Activated gamma-delta T cell treated with anti-CD3 and anti-CD28 coated beads, Interleukin-2, amount 50 U/mL, for 16 hours (primary cell): ENCODE results near the gene UBXN2A.
A peak's percentile ranks its signal among the peaks of the same experiment; 100 is the strongest.

Source experiments
- DNase-seq: peaks from one replicate; pipeline ENCODE4 v3.0.0-alpha.2; 2020; ENCODE audit warnings: low read depth

Gene UBXN2A, protein sequence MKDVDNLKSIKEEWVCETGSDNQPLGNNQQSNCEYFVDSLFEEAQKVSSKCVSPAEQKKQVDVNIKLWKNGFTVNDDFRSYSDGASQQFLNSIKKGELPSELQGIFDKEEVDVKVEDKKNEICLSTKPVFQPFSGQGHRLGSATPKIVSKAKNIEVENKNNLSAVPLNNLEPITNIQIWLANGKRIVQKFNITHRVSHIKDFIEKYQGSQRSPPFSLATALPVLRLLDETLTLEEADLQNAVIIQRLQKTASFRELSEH

DNA sequence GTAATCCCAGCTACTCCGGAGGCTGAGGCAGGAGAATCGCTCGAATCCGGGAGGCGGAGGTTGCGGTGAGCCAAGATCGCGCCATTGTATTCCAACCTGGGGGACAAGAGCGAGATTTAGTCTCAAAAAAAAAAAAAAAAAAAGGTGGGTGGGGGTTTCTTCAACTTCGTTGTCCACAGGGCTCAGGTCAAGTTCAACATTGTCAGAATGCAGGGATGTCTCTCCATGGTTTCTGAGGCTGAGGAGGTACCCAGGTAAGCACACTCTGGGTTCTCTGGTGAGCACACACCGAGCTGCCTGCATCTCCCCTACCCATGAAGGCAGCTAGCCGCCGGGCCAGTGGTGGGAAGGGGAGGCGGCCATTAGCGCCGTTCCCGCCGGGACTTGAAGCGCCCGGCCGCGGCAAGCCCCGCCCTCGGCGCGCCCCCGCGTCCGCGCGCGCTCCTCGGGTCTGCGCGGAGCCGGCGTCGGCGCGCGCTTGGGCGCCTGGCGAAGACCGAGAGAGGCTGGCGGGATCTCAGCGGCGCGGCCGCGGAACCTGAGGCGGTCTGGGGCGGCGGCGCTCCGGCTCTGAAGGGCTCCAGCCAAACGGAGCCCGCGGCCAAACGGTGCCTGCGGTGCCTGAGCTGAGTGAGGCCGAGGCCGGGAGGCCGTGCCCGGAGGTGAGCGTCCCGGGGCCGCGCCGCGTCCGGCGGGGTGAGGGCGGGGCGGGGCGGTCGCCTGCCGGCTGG is at the start of gene UBXN2A:
TSS of gene UBXN2A (plus strand) at position 477 of the 731 bp plus-strand sequence. CDS start 17,852 bp downstream, outside the sequence.
- peak; percentile 50 for DNase-seq

DNA sequence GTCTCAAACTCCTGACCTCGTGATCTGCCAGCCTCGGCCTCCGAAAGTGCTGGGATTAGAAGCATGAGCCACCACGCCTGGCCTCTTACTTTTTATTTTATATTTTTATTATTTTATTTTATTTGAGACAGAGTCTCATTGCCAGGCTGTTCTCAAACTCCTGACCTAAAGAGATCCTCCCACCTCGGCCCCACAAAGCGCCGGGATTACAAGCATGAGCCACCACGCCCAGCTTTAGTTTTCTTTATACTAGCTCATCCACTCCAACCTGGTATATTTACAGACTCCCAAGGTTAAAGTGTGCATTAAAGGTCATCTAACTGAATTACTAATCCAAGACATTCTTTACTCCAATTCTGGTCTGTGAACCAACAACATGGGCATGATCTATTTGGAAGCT is 40.1 kb upstream of the UBXN2A start:
- DNase-seq: no peak

DNA sequence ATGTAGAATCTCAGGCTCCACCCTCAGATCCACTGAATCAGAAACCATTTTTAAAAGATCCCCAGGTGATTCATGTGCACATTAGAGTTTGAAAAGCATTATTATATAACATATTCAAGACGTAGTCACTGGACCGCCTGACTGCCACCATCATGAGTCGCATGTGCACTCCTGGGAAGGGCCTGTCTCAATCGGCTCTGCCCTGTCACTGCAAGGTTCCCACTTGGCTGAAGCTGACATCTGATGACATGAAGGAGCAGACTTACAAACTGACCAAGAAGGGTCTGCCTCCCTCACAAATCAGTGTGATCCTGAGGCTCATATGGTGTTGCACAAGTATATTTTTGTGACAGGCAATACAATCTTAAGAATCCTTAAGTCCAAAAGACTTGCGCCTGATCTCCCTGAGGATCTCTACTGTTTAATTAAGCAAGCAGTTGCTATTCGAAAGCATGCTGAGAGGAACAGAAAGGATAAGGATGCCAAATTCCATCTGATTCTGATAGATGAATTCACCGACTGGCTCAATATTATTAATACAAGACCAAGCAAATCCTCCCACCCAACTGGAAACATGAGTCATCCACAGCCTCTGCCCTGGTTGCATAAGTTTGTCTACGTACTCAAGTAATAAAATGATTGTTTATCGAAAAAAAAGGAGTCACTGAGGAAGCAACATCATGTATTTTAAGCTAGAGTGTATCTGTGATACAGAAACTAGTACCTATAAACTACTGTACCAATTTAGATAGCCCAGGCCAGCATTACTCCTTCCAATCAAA is 39.5 kb upstream of the UBXN2A start:
- DNase-seq: no peak

DNA sequence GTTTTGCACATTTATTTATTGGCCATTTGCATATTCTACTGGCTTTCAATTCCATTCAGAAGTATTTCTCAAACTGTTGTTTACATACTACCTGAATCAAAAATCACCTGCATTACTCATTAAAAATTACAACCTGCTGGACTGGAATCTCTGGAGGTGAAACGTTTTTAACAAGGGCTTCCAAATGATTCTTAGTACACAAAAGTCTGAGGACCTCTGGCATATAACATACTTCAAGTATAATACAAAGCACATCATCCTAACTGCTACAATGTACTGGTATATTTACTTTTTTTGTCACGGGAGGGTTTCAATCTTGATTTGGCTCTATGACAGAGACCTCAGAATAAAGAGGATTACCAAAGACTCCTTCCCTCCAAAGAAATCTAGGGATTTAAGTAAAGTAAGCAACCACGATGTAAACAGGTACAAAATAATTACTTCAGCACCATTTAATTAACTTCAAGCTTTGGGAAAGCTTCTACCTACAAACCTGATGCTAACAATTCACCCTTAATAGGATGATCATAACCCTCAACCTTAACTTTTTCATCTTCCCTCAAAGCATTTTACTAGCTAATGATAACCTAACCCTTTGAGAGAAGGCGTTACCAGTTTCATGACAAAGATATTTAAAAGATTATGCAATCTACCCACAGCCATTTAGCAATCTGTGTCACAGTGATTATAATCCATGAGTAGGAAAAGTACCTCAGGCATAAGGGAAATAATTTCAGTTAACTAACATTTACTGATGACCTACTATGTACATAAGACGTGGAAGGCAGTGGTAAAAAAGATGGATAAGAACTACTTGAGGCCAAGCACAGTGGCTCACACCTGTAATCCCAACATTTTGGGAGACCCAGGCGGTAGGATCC is 38.1 kb upstream of the UBXN2A start:
- DNase-seq: no peak

DNA sequence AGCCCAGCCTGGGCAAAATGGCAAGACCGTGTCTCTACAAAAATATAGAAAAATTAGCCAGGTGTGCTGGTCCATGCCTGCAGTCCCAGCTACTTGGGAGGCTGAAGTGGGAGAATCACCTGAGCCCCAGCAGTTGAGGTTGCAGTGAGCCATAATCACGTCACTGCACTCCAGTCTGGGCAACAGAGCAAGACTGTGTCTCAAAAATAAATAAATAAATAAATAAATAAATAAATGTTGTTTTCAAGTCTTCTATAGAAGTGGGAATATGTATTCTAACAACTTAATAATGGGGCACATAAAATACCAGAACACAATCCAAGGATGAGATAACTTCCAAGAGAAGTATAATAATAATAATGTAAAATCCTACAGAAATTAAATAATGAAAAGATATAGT is 37.2 kb upstream of the UBXN2A start:
- DNase-seq: no peak

DNA sequence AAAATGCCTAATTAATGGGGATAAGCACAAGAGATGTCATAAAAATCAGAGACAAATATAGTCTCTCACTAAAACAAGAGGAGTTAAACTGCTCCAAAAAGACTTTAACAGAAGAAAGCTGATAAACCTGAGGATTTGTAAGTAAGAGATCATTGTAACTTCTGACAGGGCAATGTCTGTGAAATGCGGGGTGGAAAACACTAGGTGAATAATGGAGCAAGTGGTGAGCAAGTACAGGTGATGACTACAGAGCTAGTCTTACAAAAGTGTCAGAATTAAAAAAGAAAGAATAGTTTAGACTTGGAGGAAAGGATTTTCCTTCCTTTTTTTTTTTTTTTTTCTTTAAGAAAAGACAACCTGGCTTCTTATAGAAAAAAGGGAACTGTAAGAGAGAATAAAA is 36.0 kb upstream of the UBXN2A start:
- no peak for DNase-seq

DNA sequence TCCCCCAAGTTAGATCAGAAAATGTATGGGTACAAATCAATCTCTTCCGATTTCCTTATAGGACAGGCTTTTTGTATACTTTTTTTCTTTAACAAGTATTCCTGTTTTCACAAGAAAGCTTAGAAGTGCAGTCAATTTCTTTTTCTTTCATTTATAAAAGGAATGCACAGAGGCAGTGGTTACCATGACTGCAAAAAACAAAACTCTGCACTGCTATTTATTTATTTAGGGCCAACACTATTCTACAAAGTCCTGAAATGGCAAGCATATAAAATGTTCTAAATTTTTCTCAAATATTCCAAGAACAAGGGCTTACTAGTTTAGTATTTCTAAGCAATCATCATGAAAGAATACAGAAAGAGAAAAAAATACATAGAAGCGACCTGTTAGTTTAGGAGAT is 35.6 kb upstream of the UBXN2A start:
- DNase-seq: no peak

DNA sequence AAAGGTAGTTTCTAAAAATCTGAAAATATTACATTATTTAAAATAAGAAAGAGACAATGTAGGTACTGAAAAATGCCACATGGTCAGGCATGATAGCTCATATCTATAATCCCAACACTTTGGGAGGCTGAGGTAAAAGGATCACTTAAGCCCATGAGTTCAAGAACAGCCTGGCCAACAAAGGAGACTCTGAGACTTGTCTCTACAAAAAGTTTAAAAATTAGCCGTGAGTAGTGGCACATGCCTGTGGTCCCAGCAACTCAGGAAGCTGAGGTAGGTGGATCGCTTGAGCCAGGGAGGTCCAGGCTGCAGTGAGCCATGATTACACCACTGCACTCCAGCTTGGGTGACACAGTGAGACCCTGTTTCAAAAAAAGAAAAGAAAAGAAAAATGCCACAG is 35.1 kb upstream of the UBXN2A start:
- no peak for DNase-seq

DNA sequence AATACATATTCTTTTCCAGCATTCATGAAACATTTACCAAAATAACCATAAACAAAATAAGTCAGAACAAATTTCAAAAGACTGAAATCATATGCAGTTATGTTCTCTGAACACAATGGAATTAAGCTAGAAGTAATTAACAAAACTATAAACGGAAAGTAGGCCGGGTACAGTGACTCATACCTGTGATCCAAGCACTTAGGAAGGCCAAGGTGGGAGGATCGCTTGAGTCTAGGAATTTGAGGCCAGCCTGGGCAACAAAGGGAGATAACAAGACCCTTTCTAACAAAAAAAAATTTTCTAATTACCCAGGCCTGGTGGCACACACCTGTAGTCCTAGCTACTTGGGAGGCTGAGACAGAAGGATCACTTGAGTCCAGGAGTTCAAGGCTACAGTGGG is 28.2 kb upstream of the UBXN2A start:
- DNase-seq: no peak

DNA sequence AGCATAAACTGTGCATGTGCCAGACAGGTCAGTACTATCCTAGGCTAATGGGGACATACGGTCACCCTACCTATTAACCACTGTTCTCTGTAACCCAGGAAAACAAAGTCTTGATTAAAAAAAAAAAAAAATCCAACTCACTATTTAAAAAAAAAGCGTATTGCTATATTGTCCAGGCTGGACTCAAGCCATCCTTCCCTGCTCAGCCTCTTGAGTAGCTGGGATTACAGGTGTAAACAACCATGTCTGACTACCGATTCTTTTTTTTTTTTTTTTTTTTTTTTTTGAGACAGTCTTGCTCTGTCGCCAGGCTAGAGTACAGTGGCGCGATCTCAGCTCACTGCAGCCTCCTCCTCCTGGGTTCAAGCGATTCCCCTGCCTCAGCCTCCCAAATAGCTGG is 24.9 kb upstream of the UBXN2A start:
- DNase-seq: no peak

DNA sequence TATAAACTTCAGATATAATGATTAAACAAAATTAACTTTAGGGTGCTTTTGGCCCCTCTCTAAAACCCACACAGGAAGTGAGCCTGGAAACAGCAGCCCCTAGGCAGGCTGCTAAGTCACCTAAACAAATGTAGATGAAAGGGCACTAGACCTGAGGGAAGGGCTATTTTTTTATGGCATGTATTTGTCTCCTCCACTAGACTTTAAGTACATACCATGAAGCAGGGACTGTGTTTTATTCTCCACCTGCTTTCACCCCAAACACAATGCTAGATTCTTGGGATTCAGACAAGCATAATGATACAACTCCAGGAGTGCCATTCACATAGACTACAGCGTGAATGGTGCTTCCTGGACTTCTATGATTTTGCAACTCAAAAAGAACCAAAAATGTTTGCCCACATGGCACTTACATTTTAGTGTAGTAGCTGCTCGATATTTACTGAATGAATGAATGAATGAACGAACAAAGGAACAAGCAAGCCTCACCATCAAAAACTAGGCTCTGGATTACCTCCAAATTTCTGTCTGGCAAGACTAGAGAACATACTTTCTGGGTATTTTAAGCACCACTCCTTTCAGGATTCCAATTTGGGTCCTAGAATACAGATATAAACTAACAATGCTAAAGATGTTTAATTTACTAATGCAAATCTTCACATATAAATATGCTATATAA is 23.4 kb upstream of the UBXN2A start:
- no peak for DNase-seq

DNA sequence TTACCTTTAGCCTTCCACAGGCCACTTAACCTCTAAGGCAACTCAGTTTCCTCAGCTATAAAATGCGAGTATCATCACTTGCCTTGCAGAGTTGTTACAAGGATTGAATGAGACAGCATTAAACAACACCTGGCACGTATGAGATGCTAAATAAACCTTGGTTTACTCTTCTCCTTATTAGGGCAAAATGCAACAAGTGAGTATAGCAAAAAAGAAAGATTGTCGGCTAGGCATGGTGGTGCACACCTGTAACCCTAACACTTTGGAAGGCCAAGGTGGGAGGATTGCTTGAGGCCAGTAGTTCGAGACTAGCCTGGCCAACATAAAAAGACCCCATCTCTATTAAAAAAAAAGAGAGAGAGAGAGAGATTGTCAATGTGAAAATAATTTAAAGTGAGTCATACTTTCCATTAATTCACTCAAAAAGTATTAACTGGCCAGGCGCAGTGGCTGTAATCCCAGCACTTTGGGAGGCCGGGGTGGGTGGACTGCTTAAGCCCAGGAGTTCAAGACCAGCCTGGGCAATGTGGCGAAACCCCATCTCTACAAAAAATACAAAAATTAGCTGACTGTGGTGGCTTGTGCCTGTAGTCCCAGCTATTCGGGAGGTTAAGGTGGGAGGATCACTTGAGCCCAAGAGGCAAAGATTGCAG is 21.3 kb upstream of the UBXN2A start:
- DNase-seq: no peak

DNA sequence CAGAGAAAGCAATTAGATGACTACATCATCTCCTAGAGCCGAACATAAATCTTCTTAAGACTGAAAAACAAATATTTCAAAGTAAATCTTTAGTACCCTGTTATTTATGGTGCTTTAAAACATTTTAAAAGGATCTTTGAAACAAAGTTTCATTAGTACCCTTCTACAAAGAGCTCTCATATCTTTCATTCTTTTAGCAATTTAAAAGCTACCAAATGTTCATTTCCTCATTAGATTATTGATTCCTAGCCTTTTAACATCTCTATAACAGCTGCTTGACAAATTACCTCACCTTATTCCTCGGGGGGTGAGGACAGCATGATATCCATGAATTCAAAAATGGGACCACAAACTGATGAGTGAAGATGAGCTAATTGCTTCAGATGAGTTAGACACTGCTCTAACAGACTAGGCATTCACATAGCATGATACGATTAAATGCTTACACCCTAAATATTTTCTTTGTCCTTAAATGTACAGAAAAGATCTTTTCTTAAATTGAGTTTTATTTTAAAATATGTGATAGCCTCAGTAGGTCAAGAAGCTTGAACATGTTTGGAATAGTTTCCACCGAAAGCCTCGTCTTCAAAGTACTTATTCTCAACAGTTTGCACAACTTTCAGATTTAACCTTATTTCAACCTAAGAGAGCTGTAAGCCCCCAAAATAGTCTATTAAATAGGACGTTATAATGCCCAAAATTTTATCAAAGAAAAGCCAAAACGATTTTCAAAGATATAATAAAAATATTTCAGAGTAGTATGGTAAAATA is 15.5 kb upstream of the UBXN2A start:
- DNase-seq: no peak

DNA sequence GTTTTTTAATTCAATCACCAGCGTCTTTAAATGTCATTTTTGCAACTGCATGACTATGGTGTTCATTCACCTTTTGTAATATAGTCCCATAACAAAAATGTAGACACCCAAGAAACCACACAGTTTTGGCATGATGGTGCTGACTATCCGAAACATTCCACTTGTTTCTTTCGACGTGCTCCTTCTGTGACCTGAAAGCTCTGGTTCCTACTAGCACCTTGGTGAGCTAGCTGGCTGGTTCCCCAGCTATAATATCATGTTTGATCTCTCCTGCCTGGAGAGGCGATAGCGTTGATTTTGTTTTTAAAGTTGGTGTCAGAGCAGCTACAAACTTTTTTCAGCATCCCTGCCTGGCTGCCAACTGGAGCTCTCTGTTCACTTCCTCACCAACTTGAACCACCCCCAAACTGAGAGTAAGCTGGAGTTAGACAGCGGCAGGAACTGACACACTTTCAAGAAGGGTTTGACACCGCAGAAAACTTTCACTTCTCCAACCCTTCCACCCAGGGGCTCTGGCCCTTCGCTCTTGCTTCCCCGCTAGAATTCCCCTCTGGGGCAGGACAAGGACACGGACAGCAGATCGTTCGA is 14.5 kb upstream of the UBXN2A start:
- peak; percentile 17 for DNase-seq

DNA sequence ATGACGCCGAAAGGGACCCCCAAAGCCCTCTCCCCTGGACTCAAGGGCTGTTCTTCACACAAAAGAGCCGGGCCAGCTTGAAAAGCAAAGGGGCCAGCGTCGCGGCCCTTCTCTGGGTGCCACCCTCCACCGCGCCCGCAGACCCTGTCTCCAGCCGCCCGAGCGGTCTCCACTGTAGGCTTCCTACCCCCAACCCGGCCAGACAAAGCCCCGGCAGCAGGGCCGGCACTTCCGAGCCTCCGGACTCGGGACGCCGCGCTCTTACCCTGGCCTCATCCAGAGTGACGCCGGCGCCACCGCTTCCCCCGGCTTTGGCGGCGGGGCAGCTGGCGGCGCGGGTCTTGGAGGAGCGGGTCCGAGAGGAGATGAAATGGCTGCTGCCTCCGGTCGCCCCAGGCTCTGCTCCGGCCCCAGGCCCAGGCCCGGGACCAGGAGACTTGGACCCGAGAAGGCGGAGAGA is 13.9 kb upstream of the UBXN2A start:
- DNase-seq: no peak

DNA sequence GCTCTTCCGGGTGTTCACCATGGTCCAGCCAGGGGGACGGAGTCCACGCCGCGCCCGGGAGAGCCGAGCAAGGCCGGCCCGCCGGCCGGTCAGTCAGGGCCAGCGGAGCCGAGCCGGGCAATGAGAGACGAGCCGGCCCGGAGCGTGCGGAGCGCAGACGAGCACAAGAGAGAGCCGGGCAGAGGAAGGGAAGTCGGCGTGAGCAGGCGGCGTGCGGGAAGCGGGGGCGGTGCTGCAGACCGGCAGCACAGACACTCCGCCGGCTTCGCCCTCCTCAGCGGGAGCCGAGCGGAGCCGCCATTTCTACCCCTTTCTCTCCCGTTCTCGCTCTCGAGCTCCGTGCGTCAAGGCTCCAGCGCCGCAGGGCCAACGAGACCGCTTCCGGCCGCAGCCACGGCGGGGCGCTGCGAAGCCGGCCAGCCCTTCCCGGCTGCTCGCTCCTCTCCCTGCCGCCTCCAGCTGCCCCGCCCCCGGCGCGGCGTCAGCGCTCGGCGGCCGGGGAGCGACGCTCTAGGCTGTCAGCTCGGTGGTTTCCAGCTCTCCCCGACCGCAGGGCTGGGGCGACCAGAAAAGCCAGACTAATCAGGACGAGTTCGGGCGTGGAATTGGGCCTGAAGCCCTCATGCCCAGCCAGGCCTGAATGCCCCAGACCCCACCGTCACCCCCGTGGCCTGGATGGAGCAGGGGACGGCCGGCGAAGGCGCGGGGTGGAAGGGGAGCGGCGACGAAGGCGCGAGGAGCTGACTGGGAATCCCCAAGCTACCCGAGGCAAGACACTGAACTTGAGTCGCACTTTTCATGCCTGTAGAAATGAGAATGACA is 13.3 kb upstream of the UBXN2A start, which contains the start of gene ATAD2B:
TSS of gene ATAD2B (minus strand) at position 374 of the 822 bp plus-strand sequence. CDS start at position 21, 353 bp downstream.
- DNase-seq: peak; percentile 89

DNA sequence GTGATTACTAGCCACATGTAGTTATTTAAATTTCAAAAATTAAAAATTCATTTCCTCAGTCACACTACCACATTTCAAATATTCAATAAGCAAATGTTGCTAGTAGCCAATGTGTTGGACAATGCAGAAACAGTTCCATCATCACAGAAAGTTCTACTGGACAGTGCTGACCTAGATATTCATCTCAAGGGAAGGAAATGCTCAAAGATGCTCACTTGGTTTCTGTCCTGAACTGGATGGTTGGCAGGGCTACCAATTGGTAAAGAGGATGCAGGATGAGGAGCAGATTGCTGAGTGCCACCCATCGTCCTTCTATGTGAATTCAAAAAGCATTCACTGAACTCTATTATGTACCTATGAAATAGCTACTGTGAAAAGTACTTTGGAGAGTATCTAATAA is 6.0 kb upstream of the UBXN2A start:
- DNase-seq: no peak
